PC-3 (cell line): ENCODE data around the gene CLMN. TPM values are rescaled to one million over a fixed set of nuclear protein-coding genes. Genes with fewer than 3 reads are reported as not detected.
A peak's percentile ranks its signal among the peaks of the same experiment; 100 is the strongest.

Source experiments
- ATAC-seq: fragments of 200-7000 bp; cut with Tn5 transposase; 2 replicates; pipeline ENCODE4 v1.9.1; 2020; ENCODE audit warnings: mild to moderate bottlenecking, moderate library complexity
- BruUV-seq: library from RNA; stranded (reverse); fragments of 400-500 nt; replicated peaks from 2 replicates; lab custom pipeline; 2021; lab: Mats Ljungman, UMichigan
- CTCF ChIA-PET: fragments of 300-600 bp; sonication (Branson Sonifier 250); formaldehyde crosslinking; loops from one replicate; lab custom pipeline; 2022; ENCODE audit warnings: antibody characterized with exemption; lab: Charles Lee
- POLR2A ChIA-PET: fragments of 300-600 bp; sonication (Branson Sonifier 250); formaldehyde crosslinking; loops from one replicate; lab custom pipeline; 2022; ENCODE audit warnings: antibody characterized with exemption; ENCODE audit not compliant: unreplicated experiment; lab: Charles Lee
- DNase-seq: peaks from one replicate; pipeline ENCODE4 v3.0.0-alpha.2; 2015
- H2AFZ ChIP-seq: fragments of 300-600 bp; sonication (generic); 2 replicates; pipeline ENCODE4 v1.6.0; 2016; ENCODE audit warnings: antibody characterized with exemption, low read length
- H3F3A ChIP-seq: fragments of 300-600 bp; sonication (generic); one replicate; pipeline ENCODE4 v1.6.0; 2017; ENCODE audit warnings: antibody characterized with exemption, low read length, control low read depth, mild to moderate bottlenecking; ENCODE audit not compliant: unreplicated experiment
- H3K27ac ChIP-seq: fragments of 300-600 bp; sonication (generic); 2 replicates; pipeline ENCODE4 v1.5.1; 2016; ENCODE audit warnings: mild to moderate bottlenecking, low read length
- H3K27me3 ChIP-seq: fragments of 300-600 bp; sonication (generic); 2 replicates; pipeline ENCODE4 v1.6.1; 2016; ENCODE audit warnings: low read length, mixed read lengths
- H3K36me3 ChIP-seq: fragments of 300-600 bp; sonication (generic); 2 replicates; pipeline ENCODE4 v1.6.1; 2016; ENCODE audit warnings: low read depth, mixed run types, low read length, mixed read lengths
- H3K4me1 ChIP-seq: fragments of 300-600 bp; sonication (generic); 2 replicates; pipeline ENCODE4 v1.5.1; 2016; ENCODE audit warnings: low read length; ENCODE audit not compliant: insufficient read depth
- H3K4me2 ChIP-seq: fragments of 300-600 bp; sonication (generic); 2 replicates; pipeline ENCODE4 v1.6.0; 2016; ENCODE audit warnings: low read length
- H3K4me3 ChIP-seq: fragments of 300-600 bp; sonication (generic); 2 replicates; pipeline ENCODE4 v1.5.1; 2016; ENCODE audit warnings: mild to moderate bottlenecking, low read length, mixed read lengths
- H3K79me2 ChIP-seq: fragments of 300-600 bp; sonication (generic); 2 replicates; pipeline ENCODE4 v1.6.1; 2017; ENCODE audit warnings: low read length, mixed read lengths
- H3K9ac ChIP-seq: fragments of 300-600 bp; sonication (generic); 2 replicates; pipeline ENCODE4 v1.6.0; 2016; ENCODE audit warnings: mild to moderate bottlenecking, low read length
- H3K9me2 ChIP-seq: fragments of 300-600 bp; sonication (generic); replicated peaks from 2 replicates; pipeline ENCODE4 v1.6.1; 2016; ENCODE audit warnings: mixed run types, low read length, mixed read lengths
- H3K9me3 ChIP-seq: fragments of 300-600 bp; sonication (generic); 2 replicates; pipeline ENCODE4 v1.6.1; 2016; ENCODE audit warnings: low read length, mixed read lengths
- H4K20me1 ChIP-seq: fragments of 300-600 bp; sonication (generic); 2 replicates; pipeline ENCODE4 v1.6.1; 2016; ENCODE audit warnings: low read length, mixed read lengths
- EZH2 ChIP-seq: fragments of 300-600 bp; sonication (generic); IDR thresholded peaks from one replicate; pipeline ENCODE4 v1.6.1; 2017; ENCODE audit warnings: antibody characterized with exemption, mild to moderate bottlenecking, low read length; ENCODE audit not compliant: unreplicated experiment
- EZH2phosphoT487 ChIP-seq: fragments of 300-600 bp; sonication (generic); IDR thresholded peaks from 2 replicates; pipeline ENCODE4 v1.6.1; 2018; ENCODE audit warnings: mild to moderate bottlenecking, antibody characterized with exemption, low read length, borderline replicate concordance
- intact Hi-C: fragments of 100-400 bp; cut with micrococcal nuclease; formaldehyde crosslinking; loops from 2 replicates; pipeline ENCODE4 v1.9.0; 2023
- total RNA-seq: library from RNA; depleted of rRNA; stranded (reverse); fragments of >200 nt; gene quantifications from 2 replicates; pipeline ENCODE4 v1.2.3, GENCODE V29; 2014
- TF ChIP-seq, protein P1 (sequence below): fragments of 300-600 bp; sonication (generic); conservative IDR thresholded peaks from 2 replicates; pipeline ENCODE4 v1.5.1; 2017; ENCODE audit warnings: antibody characterized with exemption, low read depth, mild to moderate bottlenecking, low read length

The CLMN gene
- total RNA-seq, 1 experiment from 2014 or later, result 3.5 TPM

DNA sequence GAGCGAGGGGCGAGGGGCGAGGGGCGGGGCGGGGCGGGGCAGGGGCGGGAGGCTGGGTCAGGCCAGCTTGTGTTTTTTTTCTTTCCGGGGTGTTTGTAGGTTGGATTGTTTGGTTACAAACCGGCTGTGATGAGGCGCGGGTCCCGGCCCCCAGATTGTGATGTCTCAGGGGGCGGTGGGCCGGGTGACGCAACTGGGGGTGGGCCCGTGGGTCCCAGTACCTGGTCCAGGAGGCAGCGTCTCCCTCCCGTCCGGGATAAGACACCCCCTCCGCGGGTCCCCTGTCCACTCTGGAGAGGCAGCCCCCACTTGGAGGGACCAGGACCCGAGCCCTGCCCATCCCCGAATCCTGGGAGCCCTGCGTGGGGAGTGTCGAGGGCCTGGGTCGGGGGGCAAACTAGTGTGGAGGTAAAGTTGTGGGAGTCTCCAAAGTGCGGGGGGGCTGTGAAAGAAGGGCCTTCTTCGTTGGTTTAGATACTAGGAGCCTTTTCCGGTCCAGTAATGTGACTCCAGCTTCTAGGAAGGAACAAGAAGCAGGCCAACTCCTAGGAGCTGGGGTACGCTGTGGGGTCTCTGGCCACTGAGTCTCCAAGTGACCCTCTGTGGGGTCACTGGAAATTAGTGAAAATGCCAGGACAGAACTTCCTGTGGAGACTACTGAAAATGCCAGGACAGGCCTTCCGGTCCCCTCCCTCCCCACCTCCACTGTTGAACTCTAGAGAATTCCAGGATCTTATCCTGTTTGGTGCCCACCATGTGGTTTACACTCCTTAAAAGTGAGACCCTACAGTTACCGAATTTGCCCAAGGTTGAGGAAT lies 579 bp upstream of the CLMN start:
- Histone ChIP-seq H3K4me3 (peak overlapping the region; percentile 65), H2AFZ (peak overlapping the region; percentile 56; the same call in 1 of the 2 replicates), H3F3A (no peaks in the 10 kb centered on the region), H3K9me2 (no peaks in the 10 kb centered on the region), H3K9ac (no peak overlapping the region), H3K27me3 (no peaks in the 10 kb centered on the region), H3K79me2 (no peaks in the 10 kb centered on the region), H3K9me3 (no peaks in the 10 kb centered on the region), H3K27ac (no peak overlapping the region), H3K4me2 (peak overlapping the region; percentile 85), H3K4me1 (peaks cover 4% of the 10 kb centered on the region; the same call in 1 of the 2 replicates), H3K36me3 (no peaks in the 10 kb centered on the region), H4K20me1 (no peaks in the 10 kb centered on the region)
- BruUV-seq, result no TSS peak
- ATAC-seq, result no peak
- no peak for DNase-seq
- POLR2A ChIA-PET, result no interaction called here
- intact Hi-C loops, result no loop called here
- CTCF ChIA-PET, result no interaction called here
- no peak for TF ChIP-seq EZH2phosphoT487

DNA sequence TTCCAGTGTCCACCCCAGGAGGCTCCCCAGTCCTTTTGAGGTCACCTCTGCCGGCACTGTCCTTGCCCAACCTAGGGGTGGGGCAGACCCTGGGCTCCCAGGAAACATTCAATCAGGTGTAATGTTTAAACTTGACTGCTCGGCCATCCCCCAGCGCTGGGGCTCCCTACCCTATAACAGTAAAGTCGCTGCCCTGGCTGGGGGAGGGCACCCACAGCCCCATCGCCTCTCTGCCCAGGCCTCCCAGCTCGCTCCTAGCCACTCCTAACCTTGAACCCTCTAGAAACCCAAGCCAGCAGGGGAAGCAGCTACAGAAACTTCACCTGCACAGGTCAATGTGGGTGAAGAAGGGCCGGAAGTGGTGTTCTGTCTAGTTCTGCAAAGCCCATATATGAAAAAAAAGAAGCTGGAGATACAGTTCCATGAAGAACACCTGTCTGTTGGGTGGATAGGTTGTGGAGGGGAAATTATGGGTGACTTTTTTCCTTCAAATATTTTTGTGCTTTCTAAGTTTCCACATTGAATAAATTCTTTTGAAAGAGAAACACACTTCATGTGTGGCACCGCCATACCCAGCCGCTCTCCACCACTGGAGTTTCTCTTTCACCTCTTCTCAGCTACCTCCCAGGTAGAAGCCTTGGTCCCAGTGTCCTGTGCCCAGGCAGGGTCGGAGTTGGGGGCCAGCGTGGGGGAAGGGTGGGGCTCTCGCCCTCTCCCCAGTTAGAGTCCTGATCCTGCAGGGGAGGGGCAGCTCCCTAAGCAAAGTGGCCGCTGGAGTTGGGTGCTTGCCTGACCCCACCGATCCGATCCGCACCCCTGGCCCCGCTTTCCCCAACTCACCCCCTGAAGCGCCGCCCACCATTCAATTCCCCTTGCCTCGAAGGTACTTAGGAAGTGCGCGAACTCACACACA lies 1.1 kb downstream of the CLMN start:
- DNase-seq (no peak), ATAC-seq (no peak)
- Histone ChIP-seq H3K27me3 (no peaks in the 10 kb centered on the region), H3K4me3 (peak overlapping the region; percentile 86), H3K9ac (no peak overlapping the region), H3K27ac (no peak overlapping the region), H3K9me3 (no peaks in the 10 kb centered on the region), H3F3A (no peaks in the 10 kb centered on the region), H3K9me2 (no peaks in the 10 kb centered on the region), H3K4me2 (peak overlapping the region; percentile 98), H4K20me1 (no peaks in the 10 kb centered on the region), H3K36me3 (no peaks in the 10 kb centered on the region), H2AFZ (peak overlapping the region; percentile 96), H3K4me1 (peaks cover 21% of the 10 kb centered on the region), H3K79me2 (no peaks in the 10 kb centered on the region)
- POLR2A ChIA-PET, result no interaction called here
- TF ChIP-seq, protein P1, sequence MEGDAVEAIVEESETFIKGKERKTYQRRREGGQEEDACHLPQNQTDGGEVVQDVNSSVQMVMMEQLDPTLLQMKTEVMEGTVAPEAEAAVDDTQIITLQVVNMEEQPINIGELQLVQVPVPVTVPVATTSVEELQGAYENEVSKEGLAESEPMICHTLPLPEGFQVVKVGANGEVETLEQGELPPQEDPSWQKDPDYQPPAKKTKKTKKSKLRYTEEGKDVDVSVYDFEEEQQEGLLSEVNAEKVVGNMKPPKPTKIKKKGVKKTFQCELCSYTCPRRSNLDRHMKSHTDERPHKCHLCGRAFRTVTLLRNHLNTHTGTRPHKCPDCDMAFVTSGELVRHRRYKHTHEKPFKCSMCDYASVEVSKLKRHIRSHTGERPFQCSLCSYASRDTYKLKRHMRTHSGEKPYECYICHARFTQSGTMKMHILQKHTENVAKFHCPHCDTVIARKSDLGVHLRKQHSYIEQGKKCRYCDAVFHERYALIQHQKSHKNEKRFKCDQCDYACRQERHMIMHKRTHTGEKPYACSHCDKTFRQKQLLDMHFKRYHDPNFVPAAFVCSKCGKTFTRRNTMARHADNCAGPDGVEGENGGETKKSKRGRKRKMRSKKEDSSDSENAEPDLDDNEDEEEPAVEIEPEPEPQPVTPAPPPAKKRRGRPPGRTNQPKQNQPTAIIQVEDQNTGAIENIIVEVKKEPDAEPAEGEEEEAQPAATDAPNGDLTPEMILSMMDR, result no peak
- no TSS peak for BruUV-seq
- intact Hi-C loops, result no loop called here
- CTCF ChIA-PET, result no interaction called here

DNA sequence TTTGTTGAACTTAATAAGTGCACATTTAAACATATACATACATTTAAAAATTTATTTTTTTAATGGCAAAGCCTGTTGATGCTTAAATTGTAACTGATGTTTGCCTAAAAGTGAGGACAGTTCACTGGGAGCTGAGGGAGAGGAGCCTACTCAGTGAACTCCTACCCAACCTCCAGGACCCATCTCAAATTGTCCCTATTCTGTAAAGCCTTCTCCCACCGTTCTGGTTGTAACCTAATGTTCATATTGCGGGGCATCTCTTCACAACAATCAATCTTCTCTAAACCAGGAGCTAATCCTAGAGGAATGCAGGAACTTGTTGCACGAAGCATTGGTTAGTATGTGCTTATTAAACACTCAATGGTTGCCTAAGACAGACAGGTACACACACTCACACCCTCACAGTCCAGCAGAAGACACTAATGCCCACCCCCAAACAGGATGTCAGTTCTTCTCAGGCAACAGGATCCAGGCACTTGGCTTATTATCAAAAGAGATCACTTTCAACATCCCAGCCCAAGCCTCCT lies 1.8 kb downstream of the CLMN start:
- TF ChIP-seq EZH2 (no peak), EZH2phosphoT487 (no peak)
- TF ChIP-seq, protein P1, result no peak
- Histone ChIP-seq H3K4me3 (no peak overlapping the region), H3K27me3 (no peaks in the 10 kb centered on the region), H3K9ac (no peak overlapping the region), H3K9me3 (no peaks in the 10 kb centered on the region), H3K36me3 (no peaks in the 10 kb centered on the region), H3F3A (no peaks in the 10 kb centered on the region), H4K20me1 (no peaks in the 10 kb centered on the region), H3K4me1 (peaks cover 26% of the 10 kb centered on the region), H3K4me2 (no peak overlapping the region), H3K27ac (no peak overlapping the region), H2AFZ (no peak overlapping the region), H3K9me2 (no peaks in the 10 kb centered on the region), H3K79me2 (no peaks in the 10 kb centered on the region)
- CTCF ChIA-PET, result no interaction called here
- intact Hi-C loops, result no loop called here
- POLR2A ChIA-PET, result no interaction called here
- ATAC-seq, result no peak
- no peak for DNase-seq
- BruUV-seq, result no TSS peak
